Activated CD4-positive, alpha-beta T cell treated with anti-CD3 and anti-CD28 coated beads, Interleukin-2, Interleukin-6, amounts not matched to agents 100 ng/mL and 50 ng/mL, durations not matched to agents 16 hours and 8 hours (primary cell): ENCODE measurements around the gene RNU6-9.

Experiments used
- DNase-seq: peaks from one replicate; pipeline ENCODE4 v3.0.0-alpha.2; 2020

Gene RNU6-9

DNA sequence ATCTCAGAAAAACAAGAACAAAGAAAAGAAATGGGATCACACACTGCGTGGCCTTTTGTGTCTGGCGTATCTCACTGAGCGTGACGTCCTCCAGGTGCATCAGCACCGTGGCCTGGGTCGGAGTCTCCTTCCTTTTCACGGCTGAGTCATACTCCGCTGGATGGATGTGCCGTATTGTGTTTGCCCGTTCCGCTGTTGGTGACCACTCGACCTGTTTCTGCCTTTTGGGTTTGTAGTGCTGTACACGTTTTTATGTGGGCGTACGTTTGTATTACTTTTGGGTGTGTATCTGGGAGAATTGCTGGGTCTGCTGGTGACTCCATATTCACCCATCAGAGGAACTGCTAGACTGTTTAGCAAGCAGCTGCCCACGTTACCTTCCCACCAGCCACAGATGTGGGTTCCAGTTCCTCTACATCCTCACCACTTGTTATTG is 44.0 kb downstream of the RNU6-9 start:
- DNase-seq, result peak; percentile 53

DNA sequence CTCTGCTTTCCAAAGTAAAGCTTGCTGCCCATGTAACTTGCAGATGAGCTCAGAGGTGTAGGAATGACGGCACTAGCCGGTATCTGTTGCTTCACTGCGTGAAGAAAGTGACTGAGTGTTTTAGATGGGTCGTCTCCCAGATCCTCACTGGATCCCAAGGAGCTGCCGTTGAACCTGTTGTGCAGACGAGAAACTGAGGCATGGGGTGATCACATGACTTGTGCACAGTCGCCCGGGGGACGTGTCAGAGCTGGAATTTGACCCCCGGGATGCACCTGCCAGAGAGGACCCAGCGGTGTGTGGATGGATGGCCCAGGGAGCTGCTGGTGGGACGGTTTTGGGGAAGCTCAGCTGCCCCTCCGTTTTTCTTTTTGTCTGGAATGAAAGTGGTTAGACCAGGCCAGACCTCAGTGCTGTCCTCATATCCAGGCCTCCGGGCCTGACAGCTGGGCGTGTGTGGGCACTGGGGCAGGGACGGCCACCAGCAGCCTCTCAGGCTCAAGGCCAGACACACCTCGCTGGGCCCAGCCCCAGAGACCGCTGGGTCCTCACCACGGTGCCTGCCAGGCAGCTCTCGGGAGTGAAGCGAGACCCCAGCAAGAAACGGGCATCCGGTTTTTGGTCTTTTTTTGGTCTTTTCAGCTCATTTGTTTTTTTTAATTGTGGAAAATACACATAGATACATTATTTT is 45.1 kb downstream of the RNU6-9 start:
- no peak for DNase-seq

DNA sequence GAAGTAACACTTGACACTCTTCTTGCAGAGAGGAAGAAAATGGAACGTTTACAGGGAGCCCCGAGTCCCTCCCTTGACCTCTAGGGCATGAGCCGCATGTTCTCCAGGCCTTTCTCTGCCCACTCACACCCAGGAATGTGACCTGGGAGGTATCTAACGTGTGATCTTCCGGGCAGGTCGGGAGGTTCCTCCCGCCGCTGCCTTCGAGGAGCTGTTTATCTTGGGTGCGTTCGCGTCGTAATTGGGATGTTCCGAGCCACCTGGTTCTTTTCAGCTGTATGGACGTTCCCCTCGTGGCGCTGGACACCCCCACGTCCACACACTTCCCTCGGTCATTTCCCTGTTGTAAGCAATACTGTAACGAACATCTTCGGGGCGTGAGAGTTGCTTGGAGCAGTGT is 46.2 kb downstream of the RNU6-9 start:
- DNase-seq, result no peak

DNA sequence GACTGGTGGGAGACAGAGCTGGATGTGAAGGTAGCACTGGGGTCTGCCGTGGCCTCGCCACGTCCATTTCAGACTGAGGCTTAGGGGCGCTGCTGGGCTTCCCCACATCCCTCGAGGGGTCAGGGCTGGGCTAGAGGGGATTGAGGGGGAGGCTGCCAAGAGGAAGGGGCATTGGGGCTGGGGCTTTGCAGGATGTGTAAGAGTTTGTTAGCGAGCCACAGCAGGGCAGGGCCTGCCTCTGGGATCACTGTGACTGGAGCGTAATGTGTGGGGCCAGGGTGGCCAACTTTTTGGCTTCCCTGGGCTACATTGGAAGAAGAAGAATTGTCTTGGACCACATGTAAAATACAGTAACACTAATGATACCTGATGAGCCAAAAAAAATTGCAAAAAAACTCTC is 46.6 kb downstream of the RNU6-9 start:
- DNase-seq, result no peak

GRCh38 chr19:940591-941291 is 47.5 kb downstream of the RNU6-9 start:
- DNase-seq, result peak; percentile 52

- DNase-seq, result no peak
Observed at GRCh38 chr19:941292-942132, 48.2 kb downstream of the RNU6-9 start.

GRCh38 chr19:942133-942645 is 48.9 kb downstream of the RNU6-9 start:
- DNase-seq, result no peak
